Natural killer cell (primary cell): ENCODE data around the gene ZDHHC13. TPM values are rescaled to one million over a fixed set of nuclear protein-coding genes. Genes with fewer than 3 reads are reported as not detected.

Source experiments
- ATAC-seq, 3 donors: fragments of 150-1000 bp in 2 of 3; fragments of 200-7000 bp in 1 of 3; cut with Tn5 transposase; 1 replicate in 1 of 3; 2 replicates in 2 of 3; pipeline ENCODE4 v1.10.0; 2021; ENCODE audit warnings: mild to moderate bottlenecking in 2 of 3, moderate library complexity in 2 of 3
- DNase-seq, 2 donors: peaks; one replicate each; pipeline versions ENCODE4 v3.0.0 to v3.0.0-alpha.2; 2013 to 2021; ENCODE audit warnings: mixed read lengths in 1 of 2
- H3K27ac ChIP-seq: one replicate; pipeline ENCODE4 v1.5.1; 2013; ENCODE audit warnings: mild to moderate bottlenecking, low read length
- H3K27me3 ChIP-seq: one replicate; pipeline ENCODE4 v1.6.1; 2013; ENCODE audit warnings: low read length; ENCODE audit not compliant: control insufficient read depth, insufficient read depth
- H3K36me3 ChIP-seq: one replicate; pipeline ENCODE4 v1.6.1; 2013; ENCODE audit warnings: low read length; ENCODE audit not compliant: control insufficient read depth, insufficient read depth
- H3K4me1 ChIP-seq: one replicate; pipeline ENCODE4 v1.6.1; 2013; ENCODE audit warnings: low read length; ENCODE audit not compliant: control insufficient read depth, insufficient read depth
- H3K4me3 ChIP-seq: one replicate; pipeline ENCODE4 v1.5.1; 2013; ENCODE audit warnings: low read length
- H3K9me3 ChIP-seq: one replicate; pipeline ENCODE4 v1.6.1; 2013; ENCODE audit warnings: low read length; ENCODE audit not compliant: control insufficient read depth, insufficient read depth
- H3K27ac Mint-ChIP-seq, 2 donors: one replicate each; pipeline ENCODE4 v1.8.0; 2022; ENCODE audit warnings: mild to moderate bottlenecking in 2 of 2, mixed read lengths in 2 of 2, moderate library complexity in 1 of 2
- H3K27me3 Mint-ChIP-seq, 2 donors: one replicate each; pipeline ENCODE4 v1.8.0; 2022; ENCODE audit warnings: low read depth in 2 of 2, mixed read lengths in 2 of 2
- H3K36me3 Mint-ChIP-seq: one replicate; pipeline ENCODE4 v1.8.0; 2022; ENCODE audit warnings: mixed read lengths
- H3K4me1 Mint-ChIP-seq, 2 donors: one replicate each; pipeline ENCODE4 v1.8.0; 2022; ENCODE audit warnings: mixed read lengths in 2 of 2
- H3K4me3 Mint-ChIP-seq: one replicate; pipeline ENCODE4 v1.8.0; 2022; ENCODE audit warnings: mild to moderate bottlenecking, moderate library complexity, mixed read lengths
- H3K9me3 Mint-ChIP-seq, 2 donors: one replicate each; pipeline ENCODE4 v1.8.0; 2022; ENCODE audit warnings: mixed read lengths in 2 of 2
- CTCF ChIP-seq: fragments of 200-600 bp; IDR thresholded peaks from one replicate; pipeline ENCODE4 v1.8.0; 2022; ENCODE audit warnings: antibody characterized with exemption
- WGBS: methylation state at CpG from one replicate; pipeline ENCODE4 v1.1.7; 2013; ENCODE audit warnings: missing lambda C conversion rate; ENCODE audit not compliant: insufficient coverage; 5-methylcytosine and 5-hydroxymethylcytosine counted together
- intact Hi-C: fragments of 100-400 bp; cut with micrococcal nuclease; formaldehyde crosslinking; loops from one replicate; pipeline ENCODE4 v1.14.2; 2022
- total RNA-seq, 4 donors: library from RNA; stranded (reverse); fragments of 120-200 nt in 1 of 4; gene quantifications; one replicate each; pipeline versions ENCODE4 v1.2.3 to v1.2.4, GENCODE V29; 2013 to 2022

ZDHHC13 gene
- total RNA-seq, 3 donors from 2014 or later (not counting 1 experiment from before 2014, with no cell fraction given): 13.3 to 17.4 (median 13.5) TPM

GRCh38 chr11:19077965-19078364 is 39.0 kb upstream of the ZDHHC13 start:
- Mint-ChIP-seq H3K36me3 (no peaks in the 10 kb centered on the region), H3K27me3 (peaks cover 11 to 30% of the 10 kb centered on the region in 2 donors), H3K27ac (no peak overlapping the region), H3K4me3 (no peak overlapping the region), H3K9me3 (no peaks in the 10 kb centered on the region), H3K4me1 (peaks cover 5 to 8% of the 10 kb centered on the region in 2 donors)
- H3K27me3 ChIP-seq: peaks cover 3% of the 10 kb centered on the region
- no peak for DNase-seq
- H3K4me3 ChIP-seq: no peak overlapping the region
- no peaks in the 10 kb centered on the region for H3K36me3 ChIP-seq
- TF ChIP-seq CTCF: no peak
- H3K27ac ChIP-seq: no peak overlapping the region
- no peak for ATAC-seq
- no peaks in the 10 kb centered on the region for H3K9me3 ChIP-seq
- no peaks in the 10 kb centered on the region for H3K4me1 ChIP-seq
- intact Hi-C loops: loop anchor here (1.0 kb wide), 1 partner anchor 475 kb away; no protein-coding TSS in a partner anchor

GRCh38 chr11:19079643-19080440 is 37.1 kb upstream of the ZDHHC13 start:
- Mint-ChIP-seq H3K27ac (no peak overlapping the region), H3K9me3 (no peaks in the 10 kb centered on the region), H3K27me3 (peaks cover 16 to 30% of the 10 kb centered on the region in 2 donors), H3K36me3 (no peaks in the 10 kb centered on the region), H3K4me3 (no peak overlapping the region), H3K4me1 (peaks cover 5 to 8% of the 10 kb centered on the region in 2 donors)
- Histone ChIP-seq H3K27ac (no peak overlapping the region), H3K27me3 (peaks cover 3% of the 10 kb centered on the region), H3K4me3 (no peak overlapping the region), H3K9me3 (no peaks in the 10 kb centered on the region), H3K36me3 (no peaks in the 10 kb centered on the region), H3K4me1 (no peaks in the 10 kb centered on the region)
- DNase-seq: no peak
- 69% methylated on average over 6 of the region's 6 CpGs for WGBS
- intact Hi-C loops: no loop called here
- no peak for ATAC-seq
- no peak for TF ChIP-seq CTCF

- H3K36me3 ChIP-seq: no peaks in the 10 kb centered on the region
- no peaks in the 10 kb centered on the region for H3K9me3 ChIP-seq
- no peaks in the 10 kb centered on the region for H3K4me1 ChIP-seq
- H3K27me3 ChIP-seq: peaks cover 3% of the 10 kb centered on the region
- intact Hi-C loops: no loop called here
- H3K27ac ChIP-seq: no peak overlapping the region
- Mint-ChIP-seq H3K27ac (no peak overlapping the region), H3K27me3 (peaks cover 16 to 30% of the 10 kb centered on the region in 2 donors), H3K4me1 (peaks cover 5 to 8% of the 10 kb centered on the region in 2 donors), H3K9me3 (no peaks in the 10 kb centered on the region), H3K36me3 (no peaks in the 10 kb centered on the region), H3K4me3 (no peak overlapping the region)
- no peak for ATAC-seq
- no peak overlapping the region for H3K4me3 ChIP-seq
- 87% methylated on average over 6 of the region's 6 CpGs for WGBS
- no peak for DNase-seq
- TF ChIP-seq CTCF: no peak
Observed at GRCh38 chr11:19080579-19080993, 36.4 kb upstream of the ZDHHC13 start.

GRCh38 chr11:19083166-19083565 is 33.8 kb upstream of the ZDHHC13 start:
- Mint-ChIP-seq H3K36me3 (no peaks in the 10 kb centered on the region), H3K4me1 (no peaks in the 10 kb centered on the region), H3K27me3 (peaks cover 26 to 31% of the 10 kb centered on the region in 2 donors), H3K4me3 (no peak overlapping the region), H3K9me3 (no peaks in the 10 kb centered on the region), H3K27ac (no peak overlapping the region)
- intact Hi-C loops: no loop called here
- H3K4me3 ChIP-seq: no peak overlapping the region
- H3K9me3 ChIP-seq: no peaks in the 10 kb centered on the region
- no peak for ATAC-seq
- no peaks in the 10 kb centered on the region for H3K27me3 ChIP-seq
- H3K27ac ChIP-seq: no peak overlapping the region
- DNase-seq: no peak
- no peaks in the 10 kb centered on the region for H3K4me1 ChIP-seq
- no peak for TF ChIP-seq CTCF
- no peaks in the 10 kb centered on the region for H3K36me3 ChIP-seq
- 88% methylated on average over 1 of the region's 1 CpG for WGBS
